HL-60/S4 treated with retinoic acid at 250 ng/mL for 4 days and 3 days (cell line): ENCODE measurements around the gene NFATC4.
"Not testable (repeated sequence)": the region's sequence is repeated elsewhere in the genome, so short reads cannot be mapped to it uniquely, and the experiment has no call there.

Experiments
- in situ Hi-C: fragments of 300-500 bp; cut with MboI; formaldehyde crosslinking; loops from 2 replicates; pipeline ENCODE4 v1.7.0; 2022; ENCODE audit warnings: low sequenced_read_pairs

Gene NFATC4

GRCh38 chr14:24366721-24367513 is 1.1 kb upstream of the NFATC4 start:
- in situ Hi-C loops: no loop called here

- in situ Hi-C loops: no loop called here
Measured at GRCh38 chr14:24368212-24368561, 203 bp downstream of the NFATC4 start.

GRCh38 chr14:24368562-24369252 is 723 bp downstream of the NFATC4 start:
- in situ Hi-C loops: no loop called here

GRCh38 chr14:24369463-24369862 is 1.5 kb downstream of the NFATC4 start:
- in situ Hi-C loops: no loop called here

GRCh38 chr14:24369907-24370687 is 2.1 kb downstream of the NFATC4 start:
- in situ Hi-C loops: no loop called here

GRCh38 chr14:24370748-24371147 is 2.8 kb downstream of the NFATC4 start:
- in situ Hi-C loops: no loop called here

GRCh38 chr14:24371605-24372004 is 3.6 kb downstream of the NFATC4 start:
- in situ Hi-C loops: not testable (repeated sequence)

- in situ Hi-C loops: no loop called here
Measured at GRCh38 chr14:24372701-24373416, 4.9 kb downstream of the NFATC4 start.

GRCh38 chr14:24376448-24377070 is 8.6 kb downstream of the NFATC4 start:
- in situ Hi-C loops: no loop called here

- in situ Hi-C loops: no loop called here
Measured at GRCh38 chr14:24377126-24377525, 9.1 kb downstream of the NFATC4 start.

GRCh38 chr14:24377657-24378056 is 9.7 kb downstream of the NFATC4 start:
- in situ Hi-C loops: no loop called here

GRCh38 chr14:24378327-24378726 is 10.3 kb downstream of the NFATC4 start:
- in situ Hi-C loops: no loop called here

- in situ Hi-C loops: no loop called here
Measured at GRCh38 chr14:24378981-24379906, 11.3 kb downstream of the NFATC4 start.

- in situ Hi-C loops: no loop called here
Measured at GRCh38 chr14:24379907-24380730, 12.1 kb downstream of the NFATC4 start.

- in situ Hi-C loops: no loop called here
Measured at GRCh38 chr14:24381363-24382063, 13.5 kb downstream of the NFATC4 start.

GRCh38 chr14:24382064-24382371 is 14.0 kb downstream of the NFATC4 start:
- in situ Hi-C loops: no loop called here

GRCh38 chr14:24384169-24384568 is 16.2 kb downstream of the NFATC4 start:
- in situ Hi-C loops: no loop called here

GRCh38 chr14:24385524-24385923 is 17.5 kb downstream of the NFATC4 start:
- in situ Hi-C loops: no loop called here
